GM13977 (cell line): Measurements from ENCODE around the gene HMGCR.

Experiments
- DNase-seq: peaks from one replicate; pipeline ENCODE4 v3.0.0; 2012; ENCODE audit warnings: low spot score
- CTCF ChIP-seq: IDR thresholded peaks from 2 replicates; pipeline ENCODE4 v1.5.1; 2012; ENCODE audit warnings: mild to moderate bottlenecking, control low read depth; ENCODE audit not compliant: insufficient read depth; ENCODE audit errors: extremely low read depth, missing control alignments
- in situ Hi-C: fragments of 300-500 bp; cut with MboI; formaldehyde crosslinking; loops from one replicate; pipeline ENCODE4 v1.12.0; 2022; ENCODE audit warnings: low sequenced_read_pairs, low pct_unique_long_range_greater_than_20kb, mixed read lengths, inconsistent platforms; ENCODE audit not compliant: unreplicated experiment

The HMGCR gene

DNA sequence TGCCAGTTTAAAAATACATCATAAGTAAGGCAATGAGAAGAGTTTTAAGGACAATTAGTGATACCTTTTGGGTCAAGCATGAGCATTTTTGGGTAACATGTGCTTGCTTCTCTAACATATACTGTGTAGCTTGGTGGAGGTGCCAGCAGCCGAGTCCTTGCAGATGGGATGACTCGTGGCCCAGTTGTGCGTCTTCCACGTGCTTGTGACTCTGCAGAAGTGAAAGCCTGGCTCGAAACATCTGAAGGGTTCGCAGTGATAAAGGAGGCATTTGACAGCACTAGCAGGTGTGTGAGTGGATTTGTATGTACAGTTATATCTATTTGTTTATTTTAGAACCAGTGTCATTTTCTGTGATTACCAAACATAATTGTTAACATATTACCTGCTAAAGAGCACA, 18.2 kb downstream of the HMGCR start:
- no peak for DNase-seq
- no peak for TF ChIP-seq CTCF
- in situ Hi-C loops: no loop called here

GRCh38 chr5:75356719-75357118, 19.7 kb downstream of the HMGCR start:
- TF ChIP-seq CTCF: no peak
- DNase-seq: no peak
- in situ Hi-C loops: no loop called here

GRCh38 chr5:75358117-75358516, 21.1 kb downstream of the HMGCR start:
- no peak for TF ChIP-seq CTCF
- in situ Hi-C loops: no loop called here
- DNase-seq: no peak

DNA sequence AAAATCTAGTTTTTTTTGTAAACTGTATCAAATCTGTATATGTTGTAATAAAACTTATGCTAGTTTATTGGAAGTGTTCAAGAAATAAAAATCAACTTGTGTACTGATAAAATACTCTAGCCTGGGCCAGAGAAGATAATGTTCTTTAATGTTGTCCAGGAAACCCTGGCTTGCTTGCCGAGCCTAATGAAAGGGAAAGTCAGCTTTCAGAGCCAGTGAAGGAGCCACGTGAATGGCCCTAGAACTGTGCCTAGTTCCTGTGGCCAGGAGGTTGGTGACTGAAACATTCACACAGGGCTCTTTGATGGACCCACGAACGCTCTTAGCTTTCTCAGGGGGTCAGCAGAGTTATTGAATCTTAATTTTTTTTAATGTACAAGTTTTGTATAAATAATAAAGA, 24.3 kb downstream of the HMGCR start:
- no peak for TF ChIP-seq CTCF
- DNase-seq: no peak
- in situ Hi-C loops: no loop called here

- no peak for TF ChIP-seq CTCF
- no peak for DNase-seq
- in situ Hi-C loops: no loop called here
These were observed 25.5 kb downstream of the HMGCR start for GRCh38 chr5:75362474-75362975.

GRCh38 chr5:75363111-75363510, 26.1 kb downstream of the HMGCR start:
- no peak for TF ChIP-seq CTCF
- in situ Hi-C loops: no loop called here
- no peak for DNase-seq

DNA sequence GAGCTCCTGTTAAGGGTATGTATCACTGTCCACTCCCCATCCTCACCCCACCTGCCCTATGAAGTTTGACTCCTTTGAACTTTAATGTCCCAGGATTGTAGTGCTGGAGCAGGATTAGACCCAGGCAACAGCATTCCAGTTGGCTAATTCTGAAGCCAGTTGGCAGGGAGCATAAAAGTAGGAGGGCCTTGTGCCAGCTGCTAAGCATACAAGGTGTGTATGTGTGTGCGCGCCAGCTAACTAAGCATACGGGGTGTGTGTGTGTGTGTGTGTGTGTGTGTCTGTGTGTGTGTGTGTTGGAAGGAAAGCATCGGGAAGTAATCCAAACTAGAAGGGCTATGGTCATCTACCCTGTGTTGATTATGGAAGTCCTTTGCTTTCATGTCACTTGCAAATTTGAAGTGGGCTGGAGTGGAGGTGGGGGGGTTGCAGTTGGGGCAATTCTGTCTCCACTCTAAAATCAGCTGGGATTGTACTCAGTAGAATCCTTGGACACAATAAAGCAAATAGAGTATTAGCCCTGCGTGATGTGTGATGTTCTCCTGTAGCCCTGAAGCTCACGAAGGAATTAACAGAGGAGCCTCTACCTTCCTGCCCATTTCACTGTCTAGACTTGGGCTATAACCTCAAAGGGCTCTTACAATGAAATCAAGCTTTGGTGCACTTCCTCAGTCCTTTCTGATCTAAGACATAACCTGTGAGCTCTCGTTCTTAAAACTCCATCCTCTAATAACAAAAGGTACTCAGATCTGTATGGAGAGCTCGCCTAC, 26.9 kb downstream of the HMGCR start:
- no peak for TF ChIP-seq CTCF
- in situ Hi-C loops: no loop called here
- DNase-seq: no peak
